ENCODE data around the gene IPCEF1. TPM values are rescaled to one million over a fixed set of nuclear protein-coding genes. Genes with fewer than 3 reads are reported as not detected.

Gene IPCEF1
- total and polyA plus RNA-seq, 2 of the 4 experiments (the other 2 are of a cell fraction), result under 0.01 to 0.03 TPM

DNA sequence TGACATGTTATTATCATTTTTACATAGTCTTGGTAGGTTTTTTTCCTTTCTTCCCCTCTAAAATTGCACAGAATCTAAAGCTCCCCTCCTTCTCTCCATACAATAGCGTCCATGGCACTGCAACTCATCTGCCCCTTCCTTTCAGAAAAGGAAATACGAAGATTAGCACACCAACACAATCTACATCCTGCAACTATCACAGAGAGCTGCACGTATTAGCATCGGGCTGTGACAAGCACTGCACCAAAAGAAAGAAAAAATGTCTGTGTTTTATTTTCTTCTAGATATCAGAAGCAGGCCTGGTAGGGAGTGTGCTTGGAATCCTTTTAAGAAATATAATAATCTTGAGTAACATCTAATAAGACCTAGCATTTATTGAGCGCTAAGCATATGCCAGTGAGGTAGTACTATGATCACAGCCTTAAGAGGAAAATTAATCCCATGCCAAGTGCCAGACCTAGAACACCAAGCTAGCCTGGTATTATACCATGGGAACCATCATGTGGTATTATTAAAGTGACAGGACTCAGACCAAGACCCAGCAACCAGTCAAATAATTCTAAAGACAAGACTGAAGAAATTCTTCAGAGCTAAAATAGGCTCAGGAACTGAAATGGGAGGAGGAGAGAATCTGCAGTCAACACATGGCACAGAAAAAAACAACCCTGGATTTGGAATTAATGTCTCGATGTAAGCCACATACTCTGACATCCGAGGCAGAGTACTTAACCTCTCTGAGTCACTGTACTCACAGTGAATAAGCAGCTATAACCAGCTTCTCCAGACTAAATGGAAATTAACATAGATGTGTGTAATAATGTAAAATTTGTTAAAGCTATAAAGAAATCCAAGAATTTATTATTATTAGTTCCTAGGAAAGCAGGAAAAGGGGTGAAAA lies 124.3 kb downstream of the IPCEF1 start (continued):
- TF ChIP-seq BHLHE40 (IDR thresholded peaks at IDR 0.05; ENCODE audit: low read depth, low read length), result no peak

DNA sequence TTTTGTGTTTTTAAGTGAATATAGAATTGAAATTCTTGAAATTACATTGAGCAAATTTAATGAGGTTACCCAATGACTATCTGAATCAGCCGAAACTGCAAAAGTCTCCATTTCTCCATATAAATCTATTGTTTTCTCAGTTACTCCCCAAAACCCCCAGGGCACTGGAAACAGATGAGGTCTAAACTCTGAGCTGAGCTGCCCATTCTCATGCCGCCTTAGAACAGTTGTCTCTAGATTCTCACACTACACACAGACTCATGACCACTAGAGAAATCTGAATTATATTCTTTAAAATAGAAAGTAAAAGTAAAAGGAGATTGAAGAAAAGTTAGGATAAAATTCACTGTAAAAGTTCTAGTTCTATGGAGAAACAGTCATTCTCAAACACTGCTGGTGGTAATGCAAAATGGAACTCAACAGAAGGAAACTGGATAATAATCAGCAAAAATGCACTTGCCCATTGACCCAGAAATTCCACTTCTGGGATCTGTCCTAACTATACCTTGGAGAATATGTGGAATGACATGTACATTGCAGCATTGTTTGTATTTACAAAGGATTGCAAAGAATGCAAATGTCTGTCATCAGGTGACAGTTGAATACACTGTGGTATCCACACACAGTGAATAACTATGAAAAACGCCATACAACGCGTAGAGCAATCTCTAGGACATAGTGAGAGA lies 125.5 kb downstream of the IPCEF1 start:
- BruUV-seq (replicated peaks), result no TSS peak
- DNase-seq, result no peak
- H3K56ac ChIP-seq (ENCODE audit: extremely low read depth, insufficient read depth, low read length), result no peak overlapping the region
- no peak overlapping the region for H3K23ac ChIP-seq (ENCODE audit: low read depth, low read length)
- H2BK15ac ChIP-seq (ENCODE audit: low read depth, low read length), result no peak overlapping the region
- in situ Hi-C loops (cut with MboI; ENCODE audit: low sequenced_read_pairs) (no loop called here), intact Hi-C loops (cut with micrococcal nuclease) (no loop called here), dilution Hi-C loops (cut with HindIII; ENCODE audit: low sequenced_read_pairs, unreplicated experiment) (no loop called here)
- no peak overlapping the region for H2AK5ac ChIP-seq (ENCODE audit: low read depth, low read length)
- H4K20me1 ChIP-seq (ENCODE audit: insufficient read depth, low read length), result no peaks in the 10 kb centered on the region
- H3K36me3 ChIP-seq (ENCODE audit: control insufficient read depth, insufficient read depth, low read length), result no peaks in the 10 kb centered on the region
- no peak overlapping the region for H4K91ac ChIP-seq (ENCODE audit: insufficient read depth, low read depth, low read length)
- no peak overlapping the region for H3K14ac ChIP-seq (replicated peaks; ENCODE audit: low read depth, low read length)
- no peak for ATAC-seq (ENCODE audit: low read depth)
- no peak overlapping the region for H2AFZ ChIP-seq (replicated peaks; ENCODE audit: low read length, poor library complexity)
- H3K4ac ChIP-seq (ENCODE audit: low read depth, low read length), result no peak overlapping the region
- no peak overlapping the region for H3K18ac ChIP-seq (ENCODE audit: low read depth, low read length)
- H2BK120ac ChIP-seq (ENCODE audit: low read depth, low read length), result no peak overlapping the region
- no peak overlapping the region; the same call in 1 of the 2 replicates for H3K4me2 ChIP-seq (ENCODE audit: low read depth, low read length)
- H3K9me1 ChIP-seq (ENCODE audit: insufficient read depth, low read length), result no peaks in the 10 kb centered on the region
- no peak overlapping the region for H3K27ac ChIP-seq (ENCODE audit: insufficient read depth, low read length)
- no peak overlapping the region for H2BK20ac ChIP-seq (ENCODE audit: low read depth, low read length)
- H3K27me3 ChIP-seq (ENCODE audit: control insufficient read depth, insufficient read depth, low read length), result no peaks in the 10 kb centered on the region
- no peak overlapping the region for H4K8ac ChIP-seq (ENCODE audit: low read depth in 2 of 2, low read length in 2 of 2)
- no peak overlapping the region for H2BK5ac ChIP-seq (ENCODE audit: low read depth, low read length, poor library complexity, severe bottlenecking)
- no CpG with 5 or more reads among the region's 5 CpGs for WGBS, 2 experiments (ENCODE audit: extremely low coverage in 2 of 2, insufficient read length in 1 of 2)
- H3K9me3 ChIP-seq (ENCODE audit: control insufficient read depth, insufficient read depth, low read length), result no peaks in the 10 kb centered on the region
- no peak overlapping the region for H2AK9ac ChIP-seq (replicated peaks; ENCODE audit: low read depth, low read length, poor library complexity)
- H3K4me3 ChIP-seq (ENCODE audit: insufficient read depth, low read depth, low read length), result no peak overlapping the region
- no peaks in the 10 kb centered on the region for H3K79me1 ChIP-seq (ENCODE audit: low read depth in 1 of 2, low read length in 2 of 2)
- no peaks in the 10 kb centered on the region for H3K4me1 ChIP-seq (ENCODE audit: control insufficient read depth, insufficient read depth, low read length)
- CTCF ChIA-PET, result no interaction called here
- POLR2A ChIA-PET (ENCODE audit: unreplicated experiment), result no interaction called here
- no peak overlapping the region for H3K9ac ChIP-seq (ENCODE audit: low read depth, low read length)
- no peak overlapping the region for H4K5ac ChIP-seq (ENCODE audit: low read depth, low read length)
- TF ChIP-seq POLR2A (IDR thresholded peaks at IDR 0.05; ENCODE audit: low read depth, low read length) (no peak), CHD1 (IDR thresholded peaks at IDR 0.05; ENCODE audit: low read depth, low read length) (no peak), MXI1 (IDR thresholded peaks at IDR 0.05; ENCODE audit: borderline replicate concordance, low read depth, low read length) (no peak), RCOR1 (IDR thresholded peaks at IDR 0.05; ENCODE audit: insufficient replicate concordance, low read length) (no peak), NFE2L2 (IDR thresholded peaks at IDR 0.05; ENCODE audit: low read depth, low read length) (no peak), MAZ (IDR thresholded peaks at IDR 0.05; ENCODE audit: borderline replicate concordance, low read depth, low read length) (no peak), MAFK (IDR thresholded peaks at IDR 0.05; ENCODE audit: low read depth, low read length) (no peak), FOS (IDR thresholded peaks at IDR 0.05; ENCODE audit: low read depth, low read length) (no peak), SMC3 (IDR thresholded peaks at IDR 0.05; ENCODE audit: low read depth, low read length) (no peak), CEBPB (IDR thresholded peaks at IDR 0.05; ENCODE audit: low read depth, low read length) (no peak), BHLHE40 (IDR thresholded peaks at IDR 0.05; ENCODE audit: low read depth, low read length) (no peak)
- TF ChIP-seq, protein P1, sequence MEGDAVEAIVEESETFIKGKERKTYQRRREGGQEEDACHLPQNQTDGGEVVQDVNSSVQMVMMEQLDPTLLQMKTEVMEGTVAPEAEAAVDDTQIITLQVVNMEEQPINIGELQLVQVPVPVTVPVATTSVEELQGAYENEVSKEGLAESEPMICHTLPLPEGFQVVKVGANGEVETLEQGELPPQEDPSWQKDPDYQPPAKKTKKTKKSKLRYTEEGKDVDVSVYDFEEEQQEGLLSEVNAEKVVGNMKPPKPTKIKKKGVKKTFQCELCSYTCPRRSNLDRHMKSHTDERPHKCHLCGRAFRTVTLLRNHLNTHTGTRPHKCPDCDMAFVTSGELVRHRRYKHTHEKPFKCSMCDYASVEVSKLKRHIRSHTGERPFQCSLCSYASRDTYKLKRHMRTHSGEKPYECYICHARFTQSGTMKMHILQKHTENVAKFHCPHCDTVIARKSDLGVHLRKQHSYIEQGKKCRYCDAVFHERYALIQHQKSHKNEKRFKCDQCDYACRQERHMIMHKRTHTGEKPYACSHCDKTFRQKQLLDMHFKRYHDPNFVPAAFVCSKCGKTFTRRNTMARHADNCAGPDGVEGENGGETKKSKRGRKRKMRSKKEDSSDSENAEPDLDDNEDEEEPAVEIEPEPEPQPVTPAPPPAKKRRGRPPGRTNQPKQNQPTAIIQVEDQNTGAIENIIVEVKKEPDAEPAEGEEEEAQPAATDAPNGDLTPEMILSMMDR (conservative IDR thresholded peaks at IDR 0.05; ENCODE audit: low read depth, low read length), result no peak
- TF ChIP-seq, protein P2, sequence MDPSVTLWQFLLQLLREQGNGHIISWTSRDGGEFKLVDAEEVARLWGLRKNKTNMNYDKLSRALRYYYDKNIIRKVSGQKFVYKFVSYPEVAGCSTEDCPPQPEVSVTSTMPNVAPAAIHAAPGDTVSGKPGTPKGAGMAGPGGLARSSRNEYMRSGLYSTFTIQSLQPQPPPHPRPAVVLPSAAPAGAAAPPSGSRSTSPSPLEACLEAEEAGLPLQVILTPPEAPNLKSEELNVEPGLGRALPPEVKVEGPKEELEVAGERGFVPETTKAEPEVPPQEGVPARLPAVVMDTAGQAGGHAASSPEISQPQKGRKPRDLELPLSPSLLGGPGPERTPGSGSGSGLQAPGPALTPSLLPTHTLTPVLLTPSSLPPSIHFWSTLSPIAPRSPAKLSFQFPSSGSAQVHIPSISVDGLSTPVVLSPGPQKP (IDR thresholded peaks at IDR 0.05; ENCODE audit: borderline replicate concordance, low read depth, low read length), result no peak
